Inferior parietal cortex (tissue), 1 donor: ENCODE data around the gene ADAMTS16.

Experiments used
- DNase-seq: peaks from one replicate; pipeline ENCODE4 v3.0.0-alpha.2; 2016; ENCODE audit errors: extremely low spot score

ADAMTS16 gene

DNA sequence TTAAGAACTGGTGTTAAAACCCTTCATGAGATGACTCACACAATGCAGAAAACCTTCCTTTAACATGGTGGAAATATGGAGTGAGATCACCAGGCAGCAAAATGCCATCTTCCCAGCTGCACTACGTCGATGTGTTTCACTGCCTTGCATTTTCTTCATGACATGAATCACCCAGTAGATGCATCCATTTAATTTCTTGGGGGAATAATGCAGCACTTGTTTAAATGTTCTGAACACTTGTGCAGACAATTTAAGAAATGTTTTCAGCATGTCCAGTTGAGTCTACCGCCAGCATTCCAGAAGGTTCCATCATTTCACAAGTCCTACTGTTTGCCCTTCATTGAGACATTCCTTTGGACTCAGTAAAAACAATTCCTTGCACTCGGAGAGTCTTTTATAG, 81.6 kb downstream of the ADAMTS16 start:
- no peak for DNase-seq

DNA sequence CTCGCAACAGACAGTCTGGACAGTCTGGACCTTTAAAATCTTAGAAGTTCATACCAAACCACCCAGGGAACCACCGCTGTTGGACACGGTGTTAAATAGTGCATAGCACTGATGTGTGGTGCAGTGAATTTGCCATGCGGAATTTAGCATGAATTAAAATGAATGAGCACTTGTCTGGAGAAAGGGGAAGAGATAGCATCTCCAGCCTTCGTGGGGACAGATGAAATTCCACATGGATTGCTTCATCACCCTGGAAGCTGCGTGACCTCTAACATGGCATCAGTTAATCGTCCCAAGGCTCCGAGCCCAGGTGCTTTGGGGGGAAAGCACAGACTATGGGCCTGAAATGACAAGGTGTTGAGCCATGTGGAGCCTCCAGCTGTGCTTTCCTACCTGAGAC, 91.4 kb downstream of the ADAMTS16 start:
- no peak for DNase-seq

DNA sequence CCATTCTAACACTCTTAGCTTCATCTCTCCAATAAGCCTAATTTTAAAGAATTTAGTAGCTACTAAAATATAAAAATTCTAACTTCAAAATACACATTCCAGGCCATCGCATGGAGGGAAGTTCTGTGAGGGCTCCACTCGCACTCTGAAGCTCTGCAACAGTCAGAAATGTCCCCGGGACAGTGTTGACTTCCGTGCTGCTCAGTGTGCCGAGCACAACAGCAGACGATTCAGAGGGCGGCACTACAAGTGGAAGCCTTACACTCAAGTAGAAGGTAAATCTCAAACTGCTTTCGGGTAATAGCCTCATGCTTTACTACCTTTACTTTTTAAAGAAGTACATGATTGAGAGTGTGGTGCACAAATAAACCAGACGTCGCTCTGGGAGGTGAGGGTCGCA, 94.8 kb downstream of the ADAMTS16 start:
- DNase-seq, result no peak

DNA sequence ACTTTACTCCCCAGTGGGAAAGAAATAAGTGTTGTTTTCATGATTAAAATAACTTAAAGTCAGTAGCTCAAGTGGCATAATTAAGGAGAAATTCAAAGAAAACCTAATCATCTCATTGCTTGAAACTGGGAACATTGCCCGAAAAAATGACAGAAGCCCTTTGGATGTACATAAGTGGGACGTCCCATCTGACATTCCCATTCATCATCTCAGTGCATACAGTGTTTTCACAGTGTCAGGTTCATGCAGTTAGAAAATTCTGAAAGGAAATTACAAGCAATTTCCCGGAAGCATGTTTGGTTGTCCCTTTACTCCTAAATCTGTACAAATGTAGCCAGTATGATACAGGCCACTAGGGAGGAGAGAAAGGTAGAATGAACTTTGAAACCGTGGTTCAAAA, 95.6 kb downstream of the ADAMTS16 start:
- DNase-seq, result no peak

DNA sequence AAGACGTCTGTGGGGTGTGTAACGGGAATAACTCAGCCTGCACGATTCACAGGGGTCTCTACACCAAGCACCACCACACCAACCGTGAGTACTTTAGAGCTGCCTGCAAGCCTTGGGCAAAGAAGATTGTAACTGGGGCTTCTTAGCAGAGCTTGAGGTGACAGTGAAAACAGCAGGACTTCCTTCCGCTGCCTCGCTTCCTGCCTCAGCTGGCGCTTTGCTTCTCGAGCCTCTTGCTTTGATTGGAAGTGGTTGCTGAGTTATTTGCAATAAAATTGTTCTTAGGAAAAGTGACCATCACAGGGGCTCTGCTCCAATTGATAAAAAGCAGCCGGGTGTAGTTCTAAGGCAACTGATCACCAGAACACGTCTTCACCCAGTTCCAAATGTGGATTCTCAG, 99.1 kb downstream of the ADAMTS16 start:
- no peak for DNase-seq

DNA sequence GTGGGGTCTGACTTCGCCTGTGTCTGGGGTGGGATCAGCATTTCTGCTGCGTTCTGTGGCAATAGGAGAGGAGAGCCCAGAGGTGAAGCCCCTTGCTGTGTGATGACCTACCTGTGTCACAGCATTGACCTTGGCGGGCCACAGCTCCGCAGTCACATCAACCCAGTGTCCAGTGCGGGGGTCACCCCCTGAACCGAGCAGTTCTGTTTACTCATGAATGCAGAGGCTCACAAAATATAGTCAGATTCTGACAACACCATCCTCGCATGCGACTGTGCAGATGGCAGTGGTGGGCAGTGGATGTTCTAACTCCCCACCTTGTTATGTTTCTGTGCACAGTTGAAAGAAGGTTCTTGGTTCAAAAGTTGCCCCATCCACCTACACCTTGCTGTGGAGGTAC, 100.1 kb downstream of the ADAMTS16 start:
- DNase-seq, result no peak

DNA sequence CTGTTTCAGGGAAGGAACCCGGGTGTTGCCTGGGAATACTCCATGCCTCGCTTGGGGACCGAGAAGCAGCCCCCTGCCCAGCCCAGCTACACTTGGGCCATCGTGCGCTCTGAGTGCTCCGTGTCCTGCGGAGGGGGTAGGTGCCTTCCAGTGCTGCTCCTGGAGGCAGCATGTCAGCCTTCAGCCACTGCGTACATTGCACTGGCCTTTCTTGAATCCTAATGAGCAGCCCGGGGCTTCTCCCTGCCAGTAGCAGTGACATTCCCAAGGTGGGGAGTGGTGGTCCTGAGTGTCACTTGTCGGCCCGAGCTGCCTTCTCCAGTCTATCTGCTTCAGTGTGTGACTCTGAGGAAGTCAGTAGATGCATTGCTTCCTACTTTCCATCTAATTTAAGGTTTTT, 101.9 kb downstream of the ADAMTS16 start:
- DNase-seq, result no peak

DNA sequence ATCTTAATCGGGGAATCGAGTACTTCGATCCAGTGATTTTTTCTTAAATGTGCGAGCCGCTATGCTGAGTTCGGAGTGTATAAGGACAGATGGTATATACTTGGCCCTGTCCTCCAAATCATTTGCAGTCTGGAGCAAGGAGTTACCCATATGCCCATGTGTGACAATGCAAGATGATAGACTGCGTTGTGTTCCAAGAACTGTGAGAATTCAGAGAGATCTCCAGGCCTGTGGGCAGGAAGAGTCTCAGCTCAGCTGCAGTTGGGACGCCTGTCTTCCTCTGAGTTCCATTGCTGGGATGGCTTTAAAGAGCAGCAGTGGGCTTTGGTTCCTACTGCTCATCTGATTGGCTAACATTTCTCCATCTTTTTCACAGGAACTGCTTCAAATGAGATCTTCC, 106.6 kb downstream of the ADAMTS16 start:
- DNase-seq, result peak; percentile 47

DNA sequence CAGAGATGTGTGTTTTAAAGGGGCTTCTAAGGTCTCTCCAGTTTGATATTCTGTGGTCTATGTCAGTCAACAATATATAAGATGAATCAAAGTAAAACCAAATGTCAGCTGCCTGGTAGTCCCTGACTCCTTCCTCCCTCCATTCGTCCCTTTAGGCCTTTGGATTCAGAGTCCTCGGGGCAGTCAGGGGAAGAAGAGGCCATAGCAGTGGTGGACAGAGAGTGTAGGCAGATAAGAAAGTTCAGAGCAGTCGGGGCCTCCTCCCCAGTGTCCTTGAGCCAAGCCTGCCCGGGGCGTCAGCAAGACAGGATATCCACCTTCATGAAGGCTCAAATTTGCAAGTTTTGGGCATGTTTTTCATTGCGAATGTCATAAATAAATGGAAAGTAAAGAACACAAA, 110.6 kb downstream of the ADAMTS16 start:
- DNase-seq, result no peak

DNA sequence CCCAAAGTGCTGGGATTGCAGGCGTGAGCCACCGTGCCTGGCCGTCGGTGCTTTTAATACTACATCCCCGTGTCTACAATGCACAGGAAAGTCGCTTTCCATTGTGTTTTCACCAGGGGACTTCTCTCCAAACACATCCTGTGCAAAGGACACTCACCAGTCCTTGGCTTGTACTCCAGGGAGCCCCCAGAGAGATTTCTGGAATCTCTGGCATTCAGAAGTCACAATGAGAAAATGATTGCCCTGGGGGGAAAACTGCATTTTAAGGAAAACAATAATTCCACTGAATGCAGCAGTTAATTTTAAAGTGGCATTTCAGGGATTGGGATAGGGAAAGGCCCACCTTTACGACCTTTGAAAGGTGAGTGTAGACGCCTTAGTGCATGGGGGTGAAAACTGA, 112.0 kb downstream of the ADAMTS16 start:
- DNase-seq, result no peak

DNA sequence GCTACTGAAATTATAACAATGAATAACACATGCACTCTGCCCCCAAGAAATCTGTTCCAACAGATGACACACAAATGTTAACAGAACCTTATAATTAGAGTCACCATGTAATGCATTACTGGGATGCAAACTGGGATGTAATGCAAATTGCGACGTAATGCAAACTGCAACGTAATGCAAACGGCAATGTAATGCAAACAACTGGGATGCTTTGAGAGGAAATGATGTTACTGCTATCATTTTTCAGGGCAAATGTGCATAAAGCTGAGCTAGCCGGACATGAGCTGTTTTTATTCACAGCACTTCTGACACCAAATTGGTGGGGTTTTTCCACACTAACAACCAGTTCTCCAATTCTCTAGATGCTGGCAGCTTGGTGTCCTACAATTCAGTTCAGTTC, 117.2 kb downstream of the ADAMTS16 start:
- no peak for DNase-seq

DNA sequence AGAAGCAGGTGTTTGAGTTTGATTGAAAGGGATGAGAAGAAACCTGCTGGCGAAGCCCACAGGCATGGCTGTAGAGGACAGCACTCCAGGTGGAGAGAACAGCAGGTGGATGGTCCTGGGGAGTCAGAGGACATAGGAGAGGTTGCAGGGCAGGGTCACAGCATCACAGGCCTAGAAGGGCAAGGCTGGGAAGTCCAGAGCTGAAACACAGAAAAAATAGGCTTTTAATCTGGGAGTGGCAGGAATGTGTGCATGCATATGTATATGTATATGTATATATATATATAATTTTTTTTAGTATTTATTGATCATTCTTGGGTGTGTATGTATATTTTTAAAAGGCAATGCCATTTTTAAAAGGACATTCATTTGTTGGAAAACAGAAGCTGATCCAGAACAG, 118.4 kb downstream of the ADAMTS16 start:
- no peak for DNase-seq

DNA sequence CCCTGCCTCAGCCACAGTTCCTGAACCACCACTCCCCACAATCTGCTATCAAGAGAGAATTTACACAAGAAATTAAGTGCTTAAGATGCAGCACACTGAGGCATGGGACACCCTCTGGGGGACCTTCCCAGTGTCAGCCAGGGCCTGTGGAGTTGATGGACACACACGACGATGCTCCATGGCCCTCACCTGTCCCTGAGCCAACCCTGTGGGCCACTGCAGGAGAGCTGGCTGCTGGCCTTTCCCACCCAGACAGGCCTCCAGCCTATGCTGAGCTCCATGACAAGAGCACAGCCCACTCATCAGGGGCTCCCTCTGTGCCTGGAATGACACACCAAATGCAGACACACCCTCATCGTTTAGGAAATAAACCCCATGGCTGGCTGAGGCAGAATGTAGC, 124.6 kb downstream of the ADAMTS16 start:
- no peak for DNase-seq

DNA sequence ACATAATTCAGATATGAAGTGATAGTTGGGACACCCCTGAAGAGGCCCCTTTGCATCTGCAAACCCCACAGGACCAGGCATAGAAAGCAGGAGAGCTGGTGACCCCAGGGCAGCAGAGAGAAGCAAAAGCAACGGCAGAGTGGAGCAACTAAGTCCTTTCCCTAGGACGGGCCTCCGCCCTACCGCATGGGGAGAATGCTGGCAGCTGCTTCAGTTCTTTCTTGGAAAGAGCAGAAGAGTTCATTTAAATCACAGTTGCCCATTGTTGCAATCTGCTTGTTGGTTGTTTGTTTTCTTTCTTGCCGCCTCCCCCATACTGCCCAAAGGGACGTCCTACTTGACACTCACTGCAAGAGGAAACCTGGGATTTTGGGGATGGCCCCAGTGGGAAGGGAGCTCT, 126.2 kb downstream of the ADAMTS16 start:
- no peak for DNase-seq

DNA sequence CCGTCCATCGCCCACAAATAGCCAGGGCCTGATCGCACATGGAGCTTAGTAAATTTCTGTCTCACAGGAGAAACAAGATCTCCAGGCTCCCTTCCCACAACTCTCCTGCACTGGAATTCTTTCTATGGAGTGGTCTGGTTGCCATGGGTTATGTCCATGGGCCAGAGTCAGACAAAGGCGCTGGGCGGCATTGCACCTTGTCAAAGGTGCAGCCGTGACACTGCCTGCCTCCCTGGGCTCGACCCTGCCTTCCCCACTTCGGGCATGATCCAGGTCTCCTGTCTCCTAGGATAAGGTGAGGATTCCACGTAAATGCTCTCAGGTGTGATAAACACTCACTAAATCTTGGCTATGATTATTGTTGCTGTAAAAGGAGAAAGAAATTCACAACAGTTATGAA, 130.0 kb downstream of the ADAMTS16 start:
- DNase-seq, result no peak

DNA sequence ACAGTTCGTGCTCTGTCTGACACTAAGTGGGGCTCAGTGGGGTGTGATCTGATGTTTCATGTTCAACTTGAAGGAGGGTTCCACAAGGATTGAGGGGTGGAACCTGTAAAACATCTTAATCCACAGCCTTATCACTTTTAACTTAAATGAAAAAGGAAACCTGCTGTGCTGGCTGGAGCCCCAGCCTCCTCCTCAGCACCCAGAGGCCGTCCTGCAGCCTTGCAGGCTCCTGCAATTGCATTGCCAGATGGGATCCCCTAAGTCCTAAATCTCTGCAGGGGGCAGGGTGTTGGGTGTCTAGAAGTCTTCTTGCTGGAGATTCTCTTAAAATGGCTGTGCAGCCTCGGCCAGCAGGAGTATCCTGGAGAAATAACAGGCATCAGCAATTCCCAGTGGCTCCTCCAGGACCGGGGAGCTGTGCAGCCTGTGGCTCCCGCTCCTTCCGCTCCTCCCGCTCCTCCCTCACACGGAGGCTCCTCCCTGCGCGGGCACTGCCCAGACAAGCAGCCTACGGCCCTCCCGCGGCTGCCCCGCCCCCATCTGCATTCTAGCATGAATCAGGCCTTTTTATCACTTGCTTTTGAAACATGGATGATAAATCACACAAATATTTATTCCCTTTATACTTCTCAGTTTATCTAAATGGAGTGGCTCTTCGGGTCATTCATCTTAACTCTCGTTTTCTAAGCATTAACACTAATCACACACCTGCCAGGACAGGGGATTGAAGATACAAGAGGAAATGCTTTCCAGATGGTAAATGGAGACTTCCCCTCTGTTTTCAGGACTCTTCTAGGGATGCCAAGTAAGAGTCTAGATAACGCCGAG, 131.0 kb downstream of the ADAMTS16 start:
- peak; percentile 55 for DNase-seq

DNA sequence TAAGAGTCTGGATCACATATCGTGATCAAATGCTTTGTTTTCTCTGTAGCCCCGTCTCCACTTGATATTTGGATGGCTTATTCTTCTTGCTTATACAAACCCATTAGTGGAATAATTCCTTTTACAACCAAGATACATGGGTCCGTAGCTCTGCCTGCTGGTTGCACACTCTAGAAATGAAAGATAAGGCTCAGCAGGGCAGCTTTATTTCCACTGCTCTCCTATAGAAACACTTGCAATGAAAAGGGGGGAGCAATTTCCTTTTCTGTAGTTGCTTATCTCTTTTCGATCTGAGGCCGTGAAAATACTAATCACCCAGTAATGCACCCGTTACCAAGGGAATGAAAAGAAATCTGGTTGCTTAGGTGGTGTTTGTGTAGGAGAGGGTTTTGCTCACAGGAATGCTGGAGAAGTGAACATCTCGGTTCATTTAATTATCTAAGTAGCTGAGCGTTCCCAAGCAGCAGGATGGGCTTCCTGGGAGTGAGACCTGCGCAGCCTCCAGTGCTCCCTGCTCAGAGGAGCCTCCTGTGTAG, 131.7 kb downstream of the ADAMTS16 start:
- DNase-seq, result peak; percentile 48

DNA sequence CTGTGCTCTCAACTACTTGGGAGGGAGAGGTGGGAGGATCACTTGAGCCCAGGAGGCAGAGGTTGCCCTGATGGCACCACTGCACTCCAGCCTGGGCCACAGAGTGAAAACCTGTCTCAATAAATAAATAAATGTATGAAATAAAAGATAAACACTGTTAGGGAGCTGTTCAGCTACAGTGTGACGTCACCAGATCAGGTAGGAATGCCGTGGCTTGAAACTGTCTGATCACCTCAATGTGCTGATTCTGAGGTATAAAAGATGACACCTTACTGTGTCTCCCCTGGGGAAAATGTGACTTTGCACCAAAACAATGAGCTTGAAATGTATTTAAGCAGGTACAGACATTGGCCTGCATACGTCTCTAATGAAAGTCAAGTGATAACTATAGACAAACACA, 133.3 kb downstream of the ADAMTS16 start:
- DNase-seq, result no peak

DNA sequence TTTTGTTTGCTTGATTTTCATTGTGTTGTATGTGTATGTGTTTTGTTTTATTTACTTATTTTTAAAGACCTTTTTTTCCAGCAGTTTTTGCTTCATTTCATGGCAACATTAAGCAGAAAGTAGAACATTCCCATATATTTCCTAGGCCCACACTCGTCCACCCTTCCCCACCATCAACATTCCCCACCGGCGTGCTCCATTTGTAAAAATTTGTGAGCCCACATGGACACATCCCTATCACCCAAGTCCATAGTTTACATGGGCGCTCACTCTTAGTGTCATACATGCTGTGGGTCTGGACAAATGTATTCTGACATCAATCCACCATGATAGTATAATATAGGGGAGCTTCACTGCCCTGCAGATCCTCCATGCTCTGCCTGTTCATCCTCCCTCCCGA, 133.8 kb downstream of the ADAMTS16 start:
- DNase-seq, result no peak

DNA sequence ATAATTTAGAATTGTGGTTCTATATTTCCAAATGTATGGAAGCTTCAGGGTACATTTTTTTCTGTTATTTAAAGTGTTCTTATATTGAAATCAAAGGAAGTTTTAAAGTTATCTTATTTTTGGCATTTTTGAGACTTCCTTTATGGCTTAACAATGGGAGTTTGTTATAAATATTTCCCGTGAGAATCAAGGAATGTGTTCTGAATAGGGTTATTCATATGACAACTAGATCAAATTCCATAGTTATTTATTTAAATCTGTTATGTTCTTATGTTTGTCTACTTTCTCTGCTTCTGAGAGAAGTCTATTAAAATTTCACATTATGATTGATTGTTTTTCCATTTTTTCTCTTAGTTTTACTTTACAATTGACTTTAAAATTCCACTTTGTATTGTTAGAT, 135.1 kb downstream of the ADAMTS16 start:
- DNase-seq, result no peak

DNA sequence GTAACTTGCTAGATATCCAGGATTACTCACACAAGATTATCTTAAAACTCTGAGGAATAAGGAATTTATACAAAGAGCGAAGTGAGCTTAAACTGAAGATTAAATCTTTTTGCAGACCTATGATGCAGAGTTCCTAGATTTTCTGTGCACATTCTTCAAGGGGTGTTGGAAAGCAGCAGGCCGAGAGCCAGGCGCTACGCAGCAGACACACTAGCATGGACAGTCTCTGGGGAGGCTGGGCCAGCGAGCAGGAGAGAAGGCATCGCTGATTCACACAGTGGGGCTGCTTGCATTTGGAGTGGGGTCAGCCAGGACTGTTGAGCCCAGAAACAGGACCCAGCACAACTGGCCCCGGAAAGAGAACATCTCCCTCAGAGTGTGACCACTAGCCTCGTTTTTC, 136.3 kb downstream of the ADAMTS16 start:
- DNase-seq, result no peak

DNA sequence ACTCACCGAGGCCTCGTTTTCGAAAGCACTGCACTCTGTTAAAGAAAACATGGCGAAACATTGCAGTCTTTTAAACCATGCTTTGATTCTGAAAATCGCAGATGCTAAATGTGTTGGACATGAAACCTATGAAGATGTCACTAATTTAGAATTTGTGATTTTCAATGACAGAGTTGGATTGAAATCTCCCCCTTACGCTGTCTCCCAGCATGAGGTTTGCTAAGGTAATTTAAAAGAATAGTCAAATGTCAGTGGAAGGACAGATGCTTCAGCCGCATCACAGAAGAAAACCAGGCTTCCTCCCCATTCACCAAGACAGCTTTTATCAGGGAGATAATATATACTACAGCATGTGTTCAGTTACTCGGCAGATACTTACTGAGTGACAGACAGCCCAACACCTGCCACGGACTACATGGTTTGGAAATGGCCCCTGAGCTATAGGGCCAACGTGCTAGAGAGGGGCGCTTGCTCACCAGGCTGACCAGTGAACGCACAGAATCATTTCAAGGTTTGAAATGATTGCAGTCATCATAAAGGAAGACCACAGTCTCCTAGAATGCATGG, 136.9 kb downstream of the ADAMTS16 start:
- no peak for DNase-seq

DNA sequence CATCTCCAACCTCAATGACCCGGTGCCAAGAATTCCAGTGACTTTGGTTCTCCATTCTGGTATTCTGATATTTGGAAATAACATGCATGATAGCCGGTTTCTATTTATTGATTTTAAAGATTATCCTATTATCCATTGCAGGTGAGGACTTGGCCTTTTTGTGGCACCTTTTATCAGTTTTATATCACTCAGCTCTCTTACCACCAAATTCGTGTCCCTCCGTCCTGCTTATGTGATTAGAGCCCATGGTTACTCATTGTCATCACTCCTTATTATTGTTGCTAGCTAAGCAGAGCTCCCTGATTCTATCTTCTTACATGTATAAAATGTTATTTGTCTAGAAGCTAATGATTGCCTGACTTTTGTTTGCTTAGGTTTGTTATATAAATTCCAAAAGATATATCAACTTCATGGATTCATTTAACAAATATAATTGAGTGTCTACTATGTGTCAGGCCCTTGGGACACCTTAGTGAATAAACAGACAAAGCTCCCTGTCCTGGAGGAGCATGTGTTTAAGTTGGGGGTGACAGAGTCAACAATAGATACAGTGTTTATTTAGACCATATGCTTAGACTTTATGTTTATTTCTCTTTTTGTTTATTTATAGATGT, 138.2 kb downstream of the ADAMTS16 start:
- no peak for DNase-seq
